ENCODE results near the gene SWAP70.
A peak's percentile ranks its signal among the peaks of the same experiment; 100 is the strongest.

Gene SWAP70

GRCh38 chr11:9774591-9775397 lies 110.9 kb downstream of the SWAP70 start:
- peaks cover 25% of the 10 kb centered on the region for H3K4me1 ChIP-seq (ENCODE audit: control insufficient read depth, insufficient read depth, low read length, poor library complexity, severe bottlenecking)
- H3K4me3 ChIP-seq (ENCODE audit: extremely low read depth, insufficient read depth, low read length, poor library complexity, severe bottlenecking), result no peak overlapping the region
- H3K36me3 ChIP-seq (ENCODE audit: control insufficient read depth, insufficient read depth, low read length), result peaks cover 20% of the 10 kb centered on the region
- 80 to 95% methylated on average over 2 of the region's 6 CpGs for WGBS, 2 experiments (ENCODE audit: insufficient coverage in 2 of 2)
- H3K27ac ChIP-seq (ENCODE audit: low read depth, low read length, severe bottlenecking), result peak overlapping the region; percentile 8
- no peaks in the 10 kb centered on the region for H3K9me3 ChIP-seq (ENCODE audit: control insufficient read depth, low read length)

DNA sequence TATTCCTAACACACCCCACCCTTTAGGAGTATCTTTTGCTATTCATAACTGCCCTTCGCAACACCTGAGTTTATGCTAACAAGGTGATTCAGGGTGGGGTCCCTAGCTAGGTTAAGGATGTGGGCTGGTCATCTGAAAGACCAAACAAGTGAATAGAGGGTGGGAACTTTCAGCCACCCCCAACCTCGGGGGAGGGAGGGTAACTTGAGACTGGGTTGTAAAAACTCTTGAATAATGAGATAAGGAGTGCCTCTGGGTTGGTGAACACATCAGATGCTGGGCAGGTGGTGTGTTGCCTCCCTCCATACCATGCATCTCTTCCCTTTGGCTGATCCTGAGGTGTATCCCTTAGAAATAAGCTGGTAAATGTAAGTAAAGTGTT lies 111.5 kb downstream of the SWAP70 start:
- no peak overlapping the region for H3K4me3 ChIP-seq (ENCODE audit: extremely low read depth, insufficient read depth, low read length, poor library complexity, severe bottlenecking)
- peaks cover 26% of the 10 kb centered on the region for H3K36me3 ChIP-seq (ENCODE audit: control insufficient read depth, insufficient read depth, low read length)
- H3K27ac ChIP-seq (ENCODE audit: low read depth, low read length, severe bottlenecking), result peak overlapping the region; percentile 8

DNA sequence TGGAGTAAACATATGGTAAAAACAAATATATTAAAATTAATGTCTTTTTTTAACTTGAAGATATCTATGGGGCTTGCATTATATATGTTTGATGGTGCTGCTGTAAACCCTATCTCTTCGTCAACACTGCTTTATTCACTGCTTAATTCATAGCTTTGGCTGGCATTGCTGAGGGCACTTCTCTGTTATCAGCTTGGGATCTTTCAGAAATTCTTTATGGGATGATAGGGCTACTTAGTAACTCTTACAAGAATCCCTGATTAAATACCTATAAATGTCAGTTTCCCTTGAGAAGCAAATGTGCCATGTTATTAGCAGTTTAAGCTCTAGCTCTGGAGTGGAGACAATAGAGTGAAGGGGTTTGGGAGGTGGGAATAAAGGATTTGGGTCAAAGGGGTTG lies 112.3 kb downstream of the SWAP70 start:
- Histone ChIP-seq H3K27ac (ENCODE audit: low read depth, low read length, severe bottlenecking) (no peak overlapping the region), H3K36me3 (ENCODE audit: control insufficient read depth, insufficient read depth, low read length) (peaks cover 35% of the 10 kb centered on the region), H3K9me3 (ENCODE audit: control insufficient read depth, low read length) (no peaks in the 10 kb centered on the region), H3K4me1 (ENCODE audit: control insufficient read depth, insufficient read depth, low read length, poor library complexity, severe bottlenecking) (peaks cover 25% of the 10 kb centered on the region), H3K4me3 (ENCODE audit: extremely low read depth, insufficient read depth, low read length, poor library complexity, severe bottlenecking) (no peak overlapping the region)
- WGBS, 2 experiments (ENCODE audit: insufficient coverage in 2 of 2), result no CpG with 5 or more reads among the region's 1 CpG

More for the DNA sequence above, 111.5 kb downstream of the SWAP70 start:
- Histone ChIP-seq H3K4me1 (ENCODE audit: control insufficient read depth, insufficient read depth, low read length, poor library complexity, severe bottlenecking) (peaks cover 25% of the 10 kb centered on the region), H3K9me3 (ENCODE audit: control insufficient read depth, low read length) (no peaks in the 10 kb centered on the region)
- no CpG with 5 or more reads among the region's 2 CpGs for WGBS, 2 experiments (ENCODE audit: insufficient coverage in 2 of 2)

DNA sequence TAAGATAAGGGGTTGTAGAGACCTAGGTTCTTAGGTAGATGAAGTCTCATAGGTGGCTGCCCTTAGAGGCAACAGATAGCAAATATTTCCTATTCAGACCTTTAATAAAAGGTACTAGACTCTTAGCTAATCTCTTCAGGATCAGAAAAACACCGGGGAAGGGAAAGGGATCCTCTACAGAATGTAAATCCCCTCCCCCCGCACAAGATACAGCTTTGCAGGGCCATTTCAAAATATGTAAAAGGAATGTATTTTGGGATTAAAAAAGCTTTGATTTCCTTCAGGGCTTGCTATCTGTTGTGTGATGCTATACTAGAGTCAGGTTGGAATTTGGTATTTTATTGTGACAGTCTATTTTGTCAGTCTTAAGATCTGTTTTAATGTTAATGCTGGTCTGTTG lies 113.2 kb downstream of the SWAP70 start:
- 60% methylated on average over 1 of the region's 2 CpGs; no CpG with 5 or more reads in 1 of the 2 experiments for WGBS, 2 experiments (ENCODE audit: insufficient coverage in 2 of 2)
- peaks cover 43% of the 10 kb centered on the region for H3K36me3 ChIP-seq (ENCODE audit: control insufficient read depth, insufficient read depth, low read length)
- peaks cover 25% of the 10 kb centered on the region for H3K4me1 ChIP-seq (ENCODE audit: control insufficient read depth, insufficient read depth, low read length, poor library complexity, severe bottlenecking)
- H3K27ac ChIP-seq (ENCODE audit: low read depth, low read length, severe bottlenecking), result no peak overlapping the region
- no peak overlapping the region for H3K4me3 ChIP-seq (ENCODE audit: extremely low read depth, insufficient read depth, low read length, poor library complexity, severe bottlenecking)
- H3K9me3 ChIP-seq (ENCODE audit: control insufficient read depth, low read length), result no peaks in the 10 kb centered on the region

DNA sequence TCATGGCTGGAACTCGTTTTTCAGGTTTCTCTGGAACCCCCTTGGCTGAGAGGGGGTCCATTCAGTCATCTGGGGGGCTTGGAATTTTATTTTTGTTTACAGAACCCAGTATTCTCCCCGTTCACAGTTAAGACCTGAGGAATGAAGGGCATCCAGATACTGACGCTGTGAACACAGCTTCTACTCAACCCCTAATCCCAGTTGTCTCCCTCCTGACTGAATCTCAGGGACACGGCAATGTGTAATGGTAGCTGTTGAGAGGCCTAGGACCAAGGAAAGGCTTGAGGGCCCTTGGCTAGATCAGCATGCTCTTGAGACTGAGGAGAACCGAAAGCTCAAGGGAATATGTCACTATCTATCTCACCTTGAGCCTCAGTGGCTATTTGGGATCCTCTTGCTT lies 113.6 kb downstream of the SWAP70 start:
- peaks cover 25% of the 10 kb centered on the region for H3K4me1 ChIP-seq (ENCODE audit: control insufficient read depth, insufficient read depth, low read length, poor library complexity, severe bottlenecking)
- WGBS, 2 experiments (ENCODE audit: insufficient coverage in 2 of 2), result 83 to 100% methylated on average over 2 to 5 of the region's 5 CpGs
- H3K36me3 ChIP-seq (ENCODE audit: control insufficient read depth, insufficient read depth, low read length), result peaks cover 43% of the 10 kb centered on the region
- H3K9me3 ChIP-seq (ENCODE audit: control insufficient read depth, low read length), result no peaks in the 10 kb centered on the region
- no peak overlapping the region for H3K4me3 ChIP-seq (ENCODE audit: extremely low read depth, insufficient read depth, low read length, poor library complexity, severe bottlenecking)
- H3K27ac ChIP-seq (ENCODE audit: low read depth, low read length, severe bottlenecking), result no peak overlapping the region

- no peaks in the 10 kb centered on the region for H3K9me3 ChIP-seq (ENCODE audit: control insufficient read depth, low read length)
- no peak overlapping the region for H3K4me3 ChIP-seq (ENCODE audit: extremely low read depth, insufficient read depth, low read length, poor library complexity, severe bottlenecking)
- H3K27ac ChIP-seq (ENCODE audit: low read depth, low read length, severe bottlenecking), result no peak overlapping the region
- peaks cover 65% of the 10 kb centered on the region for H3K36me3 ChIP-seq (ENCODE audit: control insufficient read depth, insufficient read depth, low read length)
- 100% methylated on average over 2 of the region's 4 CpGs for WGBS, 2 experiments (ENCODE audit: insufficient coverage in 2 of 2)
- peaks cover 15% of the 10 kb centered on the region for H3K4me1 ChIP-seq (ENCODE audit: control insufficient read depth, insufficient read depth, low read length, poor library complexity, severe bottlenecking)
Measured at GRCh38 chr11:9780929-9781328, 117.1 kb downstream of the SWAP70 start.

- peaks cover 81% of the 10 kb centered on the region for H3K36me3 ChIP-seq (ENCODE audit: control insufficient read depth, insufficient read depth, low read length)
- H3K9me3 ChIP-seq (ENCODE audit: control insufficient read depth, low read length), result no peaks in the 10 kb centered on the region
- peak overlapping the region; percentile 18 for H3K27ac ChIP-seq (ENCODE audit: low read depth, low read length, severe bottlenecking)
- WGBS, 2 experiments (ENCODE audit: insufficient coverage in 2 of 2), result 86 to 91% methylated on average over 1 of the region's 2 CpGs
- peaks cover 6% of the 10 kb centered on the region for H3K4me1 ChIP-seq (ENCODE audit: control insufficient read depth, insufficient read depth, low read length, poor library complexity, severe bottlenecking)
- no peak overlapping the region for H3K4me3 ChIP-seq (ENCODE audit: extremely low read depth, insufficient read depth, low read length, poor library complexity, severe bottlenecking)
Measured at GRCh38 chr11:9783986-9784385, 120.1 kb downstream of the SWAP70 start.

GRCh38 chr11:9784602-9785315 lies 120.9 kb downstream of the SWAP70 start:
- Histone ChIP-seq H3K4me3 (ENCODE audit: extremely low read depth, insufficient read depth, low read length, poor library complexity, severe bottlenecking) (no peak overlapping the region), H3K27ac (ENCODE audit: low read depth, low read length, severe bottlenecking) (peak overlapping the region; percentile 18), H3K9me3 (ENCODE audit: control insufficient read depth, low read length) (no peaks in the 10 kb centered on the region), H3K4me1 (ENCODE audit: control insufficient read depth, insufficient read depth, low read length, poor library complexity, severe bottlenecking) (peaks cover 6% of the 10 kb centered on the region), H3K36me3 (ENCODE audit: control insufficient read depth, insufficient read depth, low read length) (peaks cover 80% of the 10 kb centered on the region)
- WGBS, 2 experiments (ENCODE audit: insufficient coverage in 2 of 2), result 95 to 100% methylated on average over 1 to 4 of the region's 6 CpGs

DNA sequence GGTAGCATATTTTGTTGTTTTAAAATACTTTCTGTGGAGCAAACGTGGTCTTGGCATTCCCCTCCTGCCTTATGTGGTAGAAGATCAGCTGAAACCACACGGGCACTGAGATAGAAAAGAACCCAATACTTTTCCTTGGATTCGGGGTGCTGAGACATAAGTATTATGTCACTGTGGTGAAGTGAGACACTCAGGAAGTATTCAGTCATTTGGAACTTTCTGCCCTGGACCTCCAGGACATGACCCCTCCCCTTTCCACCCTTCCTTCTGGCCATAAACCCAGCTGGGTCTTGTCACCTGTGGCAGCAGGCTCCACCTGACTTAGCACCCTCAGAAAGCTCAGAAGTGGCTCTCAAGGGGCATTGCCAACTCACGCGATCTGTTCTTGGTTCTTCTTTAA lies 123.4 kb downstream of the SWAP70 start:
- H3K36me3 ChIP-seq (ENCODE audit: control insufficient read depth, insufficient read depth, low read length), result peaks cover 65% of the 10 kb centered on the region
- WGBS, 2 experiments (ENCODE audit: insufficient coverage in 2 of 2), result 89 to 94% methylated on average over 3 to 4 of the region's 5 CpGs
- no peak overlapping the region for H3K27ac ChIP-seq (ENCODE audit: low read depth, low read length, severe bottlenecking)
- H3K4me3 ChIP-seq (ENCODE audit: extremely low read depth, insufficient read depth, low read length, poor library complexity, severe bottlenecking), result no peak overlapping the region
- peaks cover 6% of the 10 kb centered on the region for H3K4me1 ChIP-seq (ENCODE audit: control insufficient read depth, insufficient read depth, low read length, poor library complexity, severe bottlenecking)
- no peaks in the 10 kb centered on the region for H3K9me3 ChIP-seq (ENCODE audit: control insufficient read depth, low read length)

GRCh38 chr11:9787981-9788521 lies 124.2 kb downstream of the SWAP70 start:
- H3K36me3 ChIP-seq (ENCODE audit: control insufficient read depth, insufficient read depth, low read length), result peaks cover 64% of the 10 kb centered on the region
- no peak overlapping the region for H3K4me3 ChIP-seq (ENCODE audit: extremely low read depth, insufficient read depth, low read length, poor library complexity, severe bottlenecking)
- 90 to 94% methylated on average over 2 to 3 of the region's 3 CpGs for whole genome bisulfite sequencing, 2 experiments (ENCODE audit: insufficient coverage in 2 of 2)
- no peak overlapping the region for H3K27ac ChIP-seq (ENCODE audit: low read depth, low read length, severe bottlenecking)
- H3K4me1 ChIP-seq (ENCODE audit: control insufficient read depth, insufficient read depth, low read length, poor library complexity, severe bottlenecking), result peaks cover 6% of the 10 kb centered on the region
- no peaks in the 10 kb centered on the region for H3K9me3 ChIP-seq (ENCODE audit: control insufficient read depth, low read length)
